Colonic mucosa (tissue), 4 donors: ENCODE results near the gene MORF4L2. TPM values are rescaled to one million over a fixed set of nuclear protein-coding genes. Genes with fewer than 3 reads are reported as not detected.

Experiments used
- DNase-seq: peaks from one replicate; pipeline ENCODE4 v3.0.0-alpha.2; 2020
- H3K27ac ChIP-seq: fragments of 200-600 bp; one replicate; pipeline ENCODE4 v1.8.0; 2021
- H3K27me3 ChIP-seq: fragments of 200-600 bp; one replicate; pipeline ENCODE4 v1.8.0; 2021
- H3K36me3 ChIP-seq: fragments of 200-600 bp; one replicate; pipeline ENCODE4 v1.8.0; 2021
- H3K4me1 ChIP-seq: fragments of 200-600 bp; one replicate; pipeline ENCODE4 v1.8.0; 2021; ENCODE audit warnings: mild to moderate bottlenecking
- H3K4me3 ChIP-seq: fragments of 200-600 bp; one replicate; pipeline ENCODE4 v1.8.0; 2021
- H3K9ac ChIP-seq, 2 donors: one replicate each; pipeline ENCODE4 v1.7.0; 2013; ENCODE audit warnings: control low read depth in 2 of 2, low read depth in 2 of 2, low read length in 2 of 2
- H3K9me3 ChIP-seq: fragments of 200-600 bp; one replicate; pipeline ENCODE4 v1.8.0; 2021
- CTCF ChIP-seq: fragments of 200-600 bp; IDR thresholded peaks from one replicate; pipeline ENCODE4 v1.8.0; 2022; ENCODE audit warnings: antibody characterized with exemption, mild to moderate bottlenecking
- intact Hi-C: fragments of 100-400 bp; cut with DNase I; formaldehyde crosslinking; loops from one replicate; pipeline ENCODE4 v1.14.1; 2022
- total RNA-seq, 2 donors: library from RNA; stranded (reverse); fragmentation: NEBNext Ultra II Directional in 1 of 2; extraction: Animal tissue kit (Norgen Biotek cat#: 25700) in 1 of 2; gene quantifications; one replicate each; pipeline ENCODE4 v1.2.1, GENCODE V29; 2021
- donor health status: healthy.
- donor health status: DM: no; HTN: no; CAD: no.
- donor health status: DM: no; HTN: no; CAD: no.

MORF4L2 gene
- total RNA-seq, 2 donors from 2014 or later = 198 to 266 TPM

- no peak overlapping the region for H3K9ac ChIP-seq
- no peaks in the 10 kb centered on the region for H3K9me3 ChIP-seq
- H3K27me3 ChIP-seq = no peaks in the 10 kb centered on the region
- no peaks in the 10 kb centered on the region for H3K36me3 ChIP-seq
- intact Hi-C loops = no loop called here
- no peak for TF ChIP-seq CTCF
- no peak overlapping the region for H3K27ac ChIP-seq
- H3K4me3 ChIP-seq = no peak overlapping the region
- DNase-seq = no peak
- no peaks in the 10 kb centered on the region for H3K4me1 ChIP-seq
Observed at GRCh38 chrX:103729015-103729414, 42.5 kb upstream of the MORF4L2 start.

GRCh38 chrX:103727115-103727514, 40.6 kb upstream of the MORF4L2 start:
- DNase-seq = no peak
- H3K4me1 ChIP-seq = no peaks in the 10 kb centered on the region
- intact Hi-C loops = no loop called here
- no peak overlapping the region for H3K27ac ChIP-seq
- no peaks in the 10 kb centered on the region for H3K27me3 ChIP-seq
- no peak for TF ChIP-seq CTCF
- H3K4me3 ChIP-seq = no peak overlapping the region
- H3K9ac ChIP-seq = no peak overlapping the region
- H3K36me3 ChIP-seq = no peaks in the 10 kb centered on the region
- no peaks in the 10 kb centered on the region for H3K9me3 ChIP-seq

- Histone ChIP-seq H3K9ac (no peak overlapping the region), H3K27ac (no peak overlapping the region), H3K4me3 (no peak overlapping the region), H3K27me3 (no peaks in the 10 kb centered on the region), H3K4me1 (no peaks in the 10 kb centered on the region), H3K9me3 (no peaks in the 10 kb centered on the region), H3K36me3 (no peaks in the 10 kb centered on the region)
- intact Hi-C loops = no loop called here
- TF ChIP-seq CTCF = no peak
- no peak for DNase-seq
Observed at GRCh38 chrX:103726477-103726876, 40.0 kb upstream of the MORF4L2 start.

- H3K4me3 ChIP-seq = no peak overlapping the region
- H3K36me3 ChIP-seq = no peaks in the 10 kb centered on the region
- H3K27me3 ChIP-seq = no peaks in the 10 kb centered on the region
- H3K9ac ChIP-seq = no peak overlapping the region
- no peak for TF ChIP-seq CTCF
- DNase-seq = no peak
- no peaks in the 10 kb centered on the region for H3K9me3 ChIP-seq
- no peak overlapping the region for H3K27ac ChIP-seq
- H3K4me1 ChIP-seq = no peaks in the 10 kb centered on the region
- intact Hi-C loops = no loop called here
Observed at GRCh38 chrX:103722505-103722904, 36.0 kb upstream of the MORF4L2 start.

GRCh38 chrX:103718120-103718519, 31.6 kb upstream of the MORF4L2 start:
- DNase-seq = no peak
- Histone ChIP-seq H3K4me3 (no peak overlapping the region), H3K4me1 (no peaks in the 10 kb centered on the region), H3K36me3 (no peaks in the 10 kb centered on the region), H3K27me3 (no peaks in the 10 kb centered on the region), H3K27ac (peak overlapping the region; percentile 66), H3K9ac (no peak overlapping the region), H3K9me3 (no peaks in the 10 kb centered on the region)
- intact Hi-C loops = no loop called here
- TF ChIP-seq CTCF = no peak

GRCh38 chrX:103716962-103717361, 30.5 kb upstream of the MORF4L2 start:
- no peak for TF ChIP-seq CTCF
- no peaks in the 10 kb centered on the region for H3K9me3 ChIP-seq
- H3K36me3 ChIP-seq = no peaks in the 10 kb centered on the region
- no peak overlapping the region for H3K4me3 ChIP-seq
- H3K27ac ChIP-seq = peak overlapping the region; percentile 66
- peak; percentile 25 for DNase-seq
- H3K9ac ChIP-seq = no peak overlapping the region
- H3K4me1 ChIP-seq = no peaks in the 10 kb centered on the region
- intact Hi-C loops = no loop called here
- no peaks in the 10 kb centered on the region for H3K27me3 ChIP-seq
